Activated CD4-positive, alpha-beta T cell treated with anti-CD3 and anti-CD28 coated beads, Interleukin-2, amount 50 U/mL, for 48 hours (primary cell): ENCODE measurements around the gene MS4A10.
A peak's percentile ranks its signal among the peaks of the same experiment; 100 is the strongest.

Experiments used
- DNase-seq, 2 experiments: peaks; one replicate each; pipeline ENCODE4 v3.0.0-alpha.2; 2020

MS4A10 gene

DNA sequence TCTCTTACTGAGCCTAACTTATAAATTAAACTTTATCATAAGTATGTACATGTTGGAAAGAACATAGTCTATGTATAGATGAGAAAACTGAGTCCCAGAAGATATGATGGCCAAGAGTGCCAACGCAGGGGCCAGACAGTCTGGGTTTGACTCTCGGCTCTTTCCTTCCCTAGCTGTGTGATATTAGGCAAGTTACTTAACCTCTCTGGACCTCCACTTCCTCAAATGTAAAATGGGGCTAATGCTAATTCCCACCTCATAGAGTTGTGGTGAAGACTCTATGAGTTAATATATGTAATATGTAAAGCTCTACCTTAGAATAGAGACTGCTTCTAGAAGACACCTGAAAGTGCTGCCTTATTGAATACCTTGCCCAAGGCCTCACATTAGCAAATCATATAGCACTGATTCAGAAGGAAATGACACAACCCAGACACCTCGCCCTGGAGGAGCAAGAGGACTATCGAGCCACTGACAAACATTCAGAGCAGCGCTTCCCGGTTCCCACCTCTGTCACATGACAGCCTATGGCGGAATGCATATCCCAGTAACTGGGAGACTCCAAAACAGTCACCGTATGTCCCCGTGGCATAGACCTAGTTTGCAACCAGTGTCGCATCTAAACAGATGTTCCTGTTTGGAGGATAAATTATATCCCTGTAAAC is 45.5 kb downstream of the MS4A10 start:
- no peak for DNase-seq

DNA sequence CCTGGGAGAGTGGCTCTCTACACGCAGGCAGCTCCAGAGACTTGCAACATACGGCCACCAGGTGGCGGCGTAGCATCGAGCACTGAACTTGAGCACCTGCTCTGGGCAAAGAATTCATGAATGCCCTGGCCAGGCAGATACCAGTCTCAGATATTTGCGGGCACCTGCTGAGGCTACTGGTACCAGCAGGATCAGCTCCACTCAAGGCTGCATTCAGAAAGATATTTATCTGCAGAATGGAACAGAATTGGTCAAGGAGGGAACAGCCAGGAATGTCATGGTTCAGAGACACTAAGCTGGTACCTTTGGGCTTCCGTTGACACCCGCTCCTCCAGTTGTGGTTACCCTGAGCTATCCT is 46.0 kb downstream of the MS4A10 start:
- DNase-seq = peak; percentile 84 to 85

DNA sequence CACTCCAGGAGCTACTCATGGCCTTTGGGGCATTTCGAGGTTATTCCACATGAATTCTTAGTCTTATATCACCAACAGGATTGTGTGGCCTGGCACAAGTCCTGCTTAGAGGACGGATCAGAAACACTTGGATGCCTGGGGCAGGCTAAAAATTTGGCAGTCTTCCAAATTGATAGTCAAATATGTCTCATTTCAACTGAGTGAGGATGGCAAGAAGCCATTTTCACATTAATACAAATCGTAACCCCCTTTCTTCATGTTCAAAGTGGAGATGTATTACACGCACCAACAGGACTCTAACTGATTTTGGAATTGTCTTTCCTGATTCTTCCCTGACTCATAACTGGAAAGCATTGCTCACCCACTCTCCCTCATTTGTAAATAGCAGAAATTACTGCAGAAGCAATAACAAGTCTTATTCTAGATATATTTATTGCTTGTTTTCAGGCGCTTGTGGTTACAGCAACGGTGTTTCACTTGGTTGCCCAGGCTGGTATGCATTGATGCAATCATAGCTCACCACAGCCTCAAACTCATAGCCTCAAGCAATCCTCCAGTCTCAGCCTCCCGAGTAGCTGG is 46.5 kb downstream of the MS4A10 start:
- DNase-seq = no peak

DNA sequence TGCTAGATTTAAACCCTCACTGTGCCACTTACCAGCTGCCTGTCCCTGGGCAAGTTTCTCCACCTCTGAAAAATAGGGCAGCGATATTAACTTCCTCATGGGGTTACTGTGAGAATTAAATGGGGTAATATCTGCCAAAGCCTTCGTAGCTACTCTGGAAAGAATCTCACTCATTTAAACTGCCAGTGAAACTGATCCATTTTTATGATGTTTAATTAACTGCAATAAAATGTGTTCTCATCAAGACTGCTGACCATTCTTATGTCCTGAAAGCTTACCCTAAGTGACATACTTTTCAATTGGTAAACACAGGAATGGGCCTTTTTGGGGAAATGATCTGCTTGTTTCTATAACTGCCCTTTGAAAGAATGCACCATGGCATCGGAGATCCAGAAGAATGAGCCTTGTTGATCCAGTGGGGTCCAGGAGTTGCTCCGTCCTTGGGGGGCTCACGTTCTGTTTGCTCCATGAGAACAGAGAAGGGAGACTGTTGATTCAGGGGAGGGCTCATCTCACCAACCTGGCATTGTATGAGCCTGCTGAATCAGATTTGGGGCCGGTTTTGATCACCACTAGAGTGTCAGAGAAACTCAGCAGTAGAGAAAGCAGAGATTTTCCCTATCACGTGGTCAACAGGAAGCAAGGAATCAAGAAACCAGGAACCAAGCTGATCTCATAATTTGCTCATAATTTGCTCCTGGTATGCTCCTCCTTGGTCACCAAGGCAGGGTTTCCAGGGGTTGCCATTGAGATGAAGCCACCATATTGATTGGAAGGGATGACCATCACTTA is 49.8 kb downstream of the MS4A10 start:
- no peak for DNase-seq

- DNase-seq = no peak
Measured at GRCh38 chr11:60835534-60835846, 50.4 kb downstream of the MS4A10 start.

DNA sequence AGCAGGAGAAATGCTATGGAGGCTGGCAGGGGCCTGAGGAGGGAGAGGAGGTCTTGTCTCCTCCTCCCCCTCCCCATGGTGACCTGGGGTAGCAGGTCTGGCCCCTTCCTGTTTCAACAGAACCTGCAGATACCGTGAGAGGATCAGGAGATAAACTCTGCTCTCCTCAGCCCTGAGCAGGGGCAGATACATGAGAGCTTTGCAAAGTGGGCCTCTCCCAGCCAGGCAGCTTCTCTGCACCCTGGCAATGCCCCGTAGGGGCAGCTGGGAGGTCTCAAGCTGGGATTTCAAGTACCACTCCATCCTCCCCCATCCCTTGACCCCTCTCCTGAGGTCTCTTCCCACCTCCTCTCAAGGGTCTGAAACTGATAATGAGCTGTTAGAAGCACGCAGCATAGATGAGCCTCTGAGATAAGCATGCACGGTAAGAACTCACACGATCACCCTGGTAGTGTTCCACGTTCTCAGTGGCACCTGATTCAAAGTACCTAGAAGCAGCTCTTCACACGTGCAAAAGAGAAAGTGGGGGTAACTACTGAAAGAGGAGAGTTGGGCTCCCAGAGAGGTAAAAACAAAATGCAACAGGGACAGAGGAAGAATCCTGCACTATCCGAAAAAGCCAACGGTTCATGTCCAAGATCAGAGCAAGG is 51.9 kb downstream of the MS4A10 start:
- no peak for DNase-seq

- no peak for DNase-seq
Measured at GRCh38 chr11:60838132-60838531, 53.0 kb downstream of the MS4A10 start.

- DNase-seq = no peak
Measured at GRCh38 chr11:60840470-60841430, 55.6 kb downstream of the MS4A10 start.

DNA sequence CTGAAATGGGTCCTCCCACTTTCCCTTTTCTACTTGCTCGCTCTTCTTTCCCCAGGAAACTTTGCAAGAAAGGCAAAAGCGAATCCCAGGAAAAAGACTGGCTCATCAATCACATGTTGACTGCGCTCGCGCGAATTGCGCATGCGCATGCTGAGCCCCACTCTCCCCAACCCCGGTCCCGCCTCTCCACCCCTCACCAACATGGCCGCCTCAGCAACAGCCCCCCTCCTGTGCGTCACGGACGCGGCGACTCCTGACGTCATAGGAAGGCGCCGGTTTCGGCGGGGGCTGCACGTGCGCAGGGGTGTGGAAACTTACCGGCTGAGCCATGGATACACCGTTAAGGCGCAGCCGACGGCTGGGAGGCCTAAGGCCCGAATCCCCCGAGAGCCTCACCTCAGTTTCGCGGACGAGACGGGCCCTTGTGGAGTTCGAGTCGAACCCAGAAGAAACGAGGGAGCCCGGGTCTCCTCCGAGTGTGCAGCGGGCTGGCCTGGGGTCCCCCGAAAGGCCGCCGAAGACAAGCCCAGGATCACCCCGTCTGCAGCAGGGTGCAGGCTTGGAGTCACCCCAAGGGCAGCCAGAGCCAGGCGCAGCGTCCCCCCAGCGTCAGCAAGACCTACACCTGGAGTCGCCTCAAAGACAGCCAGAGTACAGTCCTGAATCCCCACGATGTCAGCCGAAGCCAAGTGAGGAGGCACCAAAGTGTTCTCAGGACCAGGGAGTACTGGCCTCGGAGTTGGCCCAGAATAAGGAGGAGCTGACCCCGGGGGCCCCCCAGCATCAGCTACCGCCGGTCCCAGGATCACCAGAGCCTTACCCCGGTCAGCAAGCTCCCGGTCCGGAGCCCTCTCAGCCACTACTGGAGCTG is 56.9 kb downstream of the MS4A10 start, which contains the start of gene CCDC86:
Gene CCDC86 (plus strand): TSS at position 317 of the 871 bp plus-strand sequence. CDS start 12 bp downstream, at position 329.
- DNase-seq = peak; percentile 98 to 99

GRCh38 chr11:60842668-60843600 is 57.8 kb downstream of the MS4A10 start:
- DNase-seq = peak in 1 of 2 experiments; percentile 14

DNA sequence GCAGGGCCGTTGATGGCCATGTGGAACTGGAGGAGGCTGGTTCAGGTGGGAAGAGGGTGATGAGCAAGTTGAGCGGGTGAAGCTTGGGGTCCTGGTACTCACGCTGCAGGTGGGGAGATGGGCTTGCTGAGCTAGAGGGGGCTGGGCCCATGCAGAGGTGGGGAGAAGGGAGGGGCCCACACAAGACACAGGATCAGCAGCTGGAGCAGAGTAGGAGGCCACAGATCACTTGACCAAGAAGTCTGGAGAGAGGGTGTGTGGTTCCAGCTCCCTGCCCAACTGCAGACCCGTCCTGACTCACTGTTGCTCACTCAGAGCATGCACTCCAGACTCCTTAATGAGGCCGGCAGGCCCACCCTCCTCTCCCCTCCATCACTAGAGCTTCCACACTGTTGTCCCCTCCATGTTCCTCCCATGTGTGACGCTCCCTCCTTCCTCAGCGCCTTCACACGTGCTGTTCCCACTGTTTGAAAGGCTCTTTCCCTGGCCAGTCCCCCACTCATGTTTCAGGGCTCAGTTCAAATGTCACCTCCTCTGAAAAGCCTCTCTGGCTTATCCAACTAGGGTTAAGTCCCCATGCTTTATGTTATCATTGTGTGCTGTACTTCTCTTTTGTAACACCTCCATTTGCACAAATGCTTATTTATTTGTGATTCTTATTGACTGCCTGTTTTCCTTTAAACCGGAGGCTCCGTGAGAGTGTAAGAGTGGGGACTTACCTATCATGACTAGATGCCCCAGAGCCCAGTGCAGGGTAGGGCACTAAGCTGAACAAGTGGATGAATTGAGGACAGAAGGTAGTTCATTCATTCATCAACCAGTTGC is 59.1 kb downstream of the MS4A10 start:
- no peak for DNase-seq

GRCh38 chr11:60844870-60845221 is 59.7 kb downstream of the MS4A10 start:
- DNase-seq = no peak

DNA sequence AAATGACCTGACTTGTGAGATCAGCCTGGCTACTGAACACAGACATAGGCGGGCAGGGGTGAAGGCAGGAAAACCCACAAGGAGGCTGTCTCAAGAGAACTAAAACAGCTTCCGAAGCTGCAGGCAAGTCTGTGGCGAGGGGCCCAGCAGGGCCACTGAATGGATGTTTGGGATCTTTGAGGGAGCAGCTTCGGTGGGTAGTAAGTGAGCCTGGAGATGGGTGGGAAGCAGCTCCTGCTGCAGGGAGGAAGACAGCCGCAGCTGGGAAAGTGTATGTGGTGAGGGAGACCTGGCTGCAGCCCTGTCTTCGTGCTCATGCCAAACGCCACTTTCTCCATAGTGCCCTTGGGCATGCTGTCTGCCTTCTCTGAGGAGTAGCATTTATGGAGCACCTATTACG is 60.2 kb downstream of the MS4A10 start:
- no peak for DNase-seq

- DNase-seq = no peak
Measured at GRCh38 chr11:60847281-60847680, 62.1 kb downstream of the MS4A10 start.

- no peak for DNase-seq
Measured at GRCh38 chr11:60847896-60848295, 62.8 kb downstream of the MS4A10 start.

- DNase-seq = no peak
Measured at GRCh38 chr11:60848714-60849151, 63.6 kb downstream of the MS4A10 start.

DNA sequence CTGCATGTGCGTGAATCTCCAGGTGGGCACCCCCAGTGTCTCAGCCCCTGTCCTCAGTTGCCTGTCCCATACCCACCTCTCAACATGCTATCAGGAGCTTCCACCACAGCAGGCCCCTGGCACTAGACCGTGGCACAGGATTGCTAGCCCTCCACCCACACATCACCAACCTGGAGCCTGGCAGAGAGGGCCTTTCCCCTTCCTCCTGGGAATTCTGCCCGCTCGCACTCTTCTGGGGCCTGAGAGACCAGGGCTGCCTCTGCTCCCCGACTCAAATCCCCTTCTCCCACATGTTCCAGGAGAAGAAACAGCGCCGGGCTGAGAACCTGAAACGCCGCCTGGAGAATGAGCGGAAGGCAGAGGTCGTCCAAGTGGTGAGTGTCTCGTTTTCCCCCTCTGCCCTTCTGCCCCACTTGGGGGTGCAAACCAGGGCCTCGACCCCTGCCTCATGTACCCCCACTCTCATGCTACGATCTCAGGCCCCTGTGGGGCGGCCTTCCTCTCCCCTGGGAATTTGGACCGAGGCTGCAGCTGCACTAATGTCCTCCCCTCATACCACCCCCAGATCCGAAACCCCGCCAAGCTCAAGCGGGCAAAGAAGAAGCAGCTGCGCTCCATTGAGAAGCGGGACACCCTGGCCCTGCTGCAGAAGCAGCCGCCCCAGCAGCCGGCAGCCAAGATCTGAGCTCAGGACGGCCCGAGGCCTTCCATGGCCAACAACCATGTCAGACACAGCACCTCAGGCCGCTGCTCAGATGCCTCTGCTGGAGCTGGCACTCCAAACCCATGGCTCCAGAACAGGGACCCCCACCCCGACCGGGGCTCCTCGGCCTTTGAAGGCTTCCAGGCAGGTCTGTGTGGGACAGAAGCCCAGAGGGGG is 64.7 kb downstream of the MS4A10 start:
- no peak for DNase-seq
